Common myeloid progenitor, CD34-positive (primary cell): Measurements from ENCODE around the gene USP25.

ENCODE experiments used
- CTCF ChIA-PET: fragments of 350-600 bp; sonication (Branson Sonifier 250); formaldehyde crosslinking; loops from one replicate; lab custom pipeline; 2021; ENCODE audit warnings: antibody characterized with exemption; lab: Charles Lee
- POLR2A ChIA-PET: fragments of 350-600 bp; sonication (Branson Sonifier 250); formaldehyde crosslinking; loops from one replicate; lab custom pipeline; 2021; ENCODE audit warnings: antibody characterized with exemption; lab: Charles Lee
- DNase-seq, 3 donors: peaks; one replicate each; pipeline versions ENCODE4 v3.0.0 to v3.0.0-alpha.2; 2013
- H3K27ac ChIP-seq, 2 experiments: 1 replicate in 1 of 2; 2 replicates in 1 of 2; pipeline ENCODE4 v1.7.0; 2013; ENCODE audit warnings: inconsistent platforms in 2 of 2, low read length in 2 of 2, mild to moderate bottlenecking in 2 of 2, low read depth in 1 of 2, moderate library complexity in 1 of 2; ENCODE audit not compliant: severe bottlenecking in 2 of 2, insufficient read depth in 1 of 2, poor library complexity in 1 of 2
- H3K27me3 ChIP-seq, 5 experiments: replicated peaks in 2 of 5; 1 replicate in 3 of 5; 2 replicates in 2 of 5; pipeline versions ENCODE4 v1.6.1 to v1.7.0; 2013; ENCODE audit warnings: low read length in 4 of 5, mild to moderate bottlenecking in 2 of 5, moderate library complexity in 2 of 5, inconsistent platforms in 1 of 5; ENCODE audit not compliant: insufficient read depth in 5 of 5, control insufficient read depth in 4 of 5
- H3K36me3 ChIP-seq, 4 experiments: 1 replicate in 2 of 4; 2 replicates in 2 of 4; pipeline versions ENCODE4 v1.6.1 to v1.7.0; 2013; ENCODE audit warnings: low read length in 3 of 4, control low read depth in 1 of 4, mild to moderate bottlenecking in 1 of 4; ENCODE audit not compliant: control insufficient read depth in 4 of 4, insufficient read depth in 4 of 4
- H3K4me1 ChIP-seq, 4 experiments: 1 replicate in 3 of 4; 2 replicates in 1 of 4; pipeline versions ENCODE4 v1.6.1 to v1.7.1; 2013; ENCODE audit warnings: low read length in 3 of 4, mild to moderate bottlenecking in 3 of 4, control low read depth in 1 of 4, inconsistent platforms in 1 of 4, moderate library complexity in 1 of 4; ENCODE audit not compliant: control insufficient read depth in 4 of 4, insufficient read depth in 4 of 4; ENCODE audit errors: control extremely low read depth in 1 of 4
- H3K4me3 ChIP-seq, 7 experiments: 1 replicate in 4 of 7; 2 replicates in 3 of 7; pipeline versions ENCODE4 v1.5.1 to v1.7.0; 2013; ENCODE audit warnings: mild to moderate bottlenecking in 7 of 7, low read length in 6 of 7, moderate library complexity in 6 of 7, inconsistent platforms in 2 of 7, low read depth in 2 of 7, control low read depth in 1 of 7; ENCODE audit not compliant: insufficient read depth in 4 of 7, control insufficient read depth in 1 of 7; ENCODE audit errors: extremely low read depth in 1 of 7
- H3K9me3 ChIP-seq, 5 experiments: 1 replicate in 4 of 5; 2 replicates in 1 of 5; pipeline versions ENCODE4 v1.6.1 to v1.7.1; 2013; ENCODE audit warnings: low read length in 4 of 5, mild to moderate bottlenecking in 2 of 5, inconsistent platforms in 1 of 5, low read depth in 1 of 5, moderate library complexity in 1 of 5; ENCODE audit not compliant: control insufficient read depth in 4 of 5, insufficient read depth in 2 of 5; ENCODE audit errors: control extremely low read depth in 1 of 5
- WGBS: methylation state at CpG from one replicate; pipeline ENCODE4 v1.1.5; 2013; ENCODE audit not compliant: insufficient coverage; 5-methylcytosine and 5-hydroxymethylcytosine counted together

Gene USP25

GRCh38 chr21:15754640-15755039 is 24.9 kb downstream of the USP25 start:
- no CpG with 5 or more reads among the region's 1 CpG for WGBS
- peaks cover 0 to 11% (median 3%) of the 10 kb centered on the region in 4 experiments for H3K36me3 ChIP-seq
- peaks cover 0 to 31% (median 7%) of the 10 kb centered on the region in 4 experiments for H3K4me1 ChIP-seq
- H3K4me3 ChIP-seq: peak overlapping the region in 2 of 7 experiments; percentile 5 to 8
- H3K9me3 ChIP-seq: peaks cover 0 to 16% (median 4%) of the 10 kb centered on the region in 5 experiments
- H3K27me3 ChIP-seq: no peaks in the 10 kb centered on the region
- ChIA-PET POLR2A (no interaction called here), CTCF (no interaction called here)
- DNase-seq: peak in 2 of 3 donors; percentile 41 to 53
- no peak overlapping the region for H3K27ac ChIP-seq

- Histone ChIP-seq H3K27ac (no peak overlapping the region), H3K9me3 (peaks cover 0 to 16% (median 4%) of the 10 kb centered on the region in 5 experiments), H3K4me3 (no peak overlapping the region), H3K4me1 (peaks cover 0 to 28% (median 4%) of the 10 kb centered on the region in 4 experiments), H3K36me3 (peaks cover 0 to 11% (median 3%) of the 10 kb centered on the region in 4 experiments), H3K27me3 (no peaks in the 10 kb centered on the region)
- WGBS: no CpG with 5 or more reads among the region's 3 CpGs
- ChIA-PET CTCF (interaction anchor here (0.6 kb wide), 1 partner anchor 13 kb away, joined by 3 read pairs; no protein-coding TSS in a partner anchor), POLR2A (no interaction called here)
- no peak for DNase-seq
Measured at GRCh38 chr21:15755125-15755524, 25.3 kb downstream of the USP25 start.

- 100% methylated on average over 1 of the region's 2 CpGs for WGBS
Measured at GRCh38 chr21:15759469-15759868, 29.7 kb downstream of the USP25 start.

GRCh38 chr21:15761507-15762100 is 31.8 kb downstream of the USP25 start:
- H3K36me3 ChIP-seq: peaks cover 5 to 29% (median 10%) of the 10 kb centered on the region in 4 experiments
- WGBS: 100% methylated on average over 2 of the region's 7 CpGs
- CTCF ChIA-PET: no interaction called here

More at GRCh38 chr21:15759469-15759868, 29.7 kb downstream of the USP25 start:
- no peaks in the 10 kb centered on the region for H3K27me3 ChIP-seq
- ChIA-PET POLR2A (no interaction called here), CTCF (interaction anchor here (1.2 kb wide), 1 partner anchor 11 kb away, joined by 4 read pairs; no protein-coding TSS in a partner anchor)
- H3K9me3 ChIP-seq: peaks cover 2 to 23% (median 4%) of the 10 kb centered on the region in 5 experiments
- H3K4me3 ChIP-seq: no peak overlapping the region
- H3K4me1 ChIP-seq: peaks cover 0 to 7% (median 5%) of the 10 kb centered on the region in 4 experiments
- no peak for DNase-seq
- no peak overlapping the region for H3K27ac ChIP-seq
- H3K36me3 ChIP-seq: peaks cover 6 to 27% (median 7%) of the 10 kb centered on the region in 4 experiments

GRCh38 chr21:15763359-15763758 is 33.6 kb downstream of the USP25 start:
- Histone ChIP-seq H3K4me3 (no peak overlapping the region), H3K4me1 (peaks cover 0 to 6% (median 0%) of the 10 kb centered on the region in 4 experiments), H3K9me3 (peaks cover 0 to 8% (median 3%) of the 10 kb centered on the region in 5 experiments), H3K36me3 (peaks cover 5 to 26% (median 13%) of the 10 kb centered on the region in 4 experiments), H3K27me3 (no peaks in the 10 kb centered on the region), H3K27ac (no peak overlapping the region)
- WGBS: no CpG with 5 or more reads among the region's 1 CpG
- ChIA-PET POLR2A (no interaction called here), CTCF (interaction anchor here (1.8 kb wide), 1 partner anchor 13 kb away, joined by 7 read pairs; no protein-coding TSS in a partner anchor)
- no peak for DNase-seq

More at GRCh38 chr21:15761507-15762100, 31.8 kb downstream of the USP25 start:
- Histone ChIP-seq H3K4me1 (peaks cover 0 to 6% (median 0%) of the 10 kb centered on the region in 4 experiments), H3K4me3 (no peak overlapping the region), H3K27me3 (no peaks in the 10 kb centered on the region), H3K9me3 (peaks cover under 1 to 23% (median 3%) of the 10 kb centered on the region in 5 experiments), H3K27ac (no peak overlapping the region)
- POLR2A ChIA-PET: no interaction called here
- DNase-seq: no peak

GRCh38 chr21:15764878-15765277 is 35.1 kb downstream of the USP25 start:
- POLR2A ChIA-PET: no interaction called here
- Histone ChIP-seq H3K4me1 (peaks cover 0 to 6% (median 0%) of the 10 kb centered on the region in 4 experiments), H3K36me3 (peaks cover 3 to 32% (median 15%) of the 10 kb centered on the region in 4 experiments), H3K27me3 (no peaks in the 10 kb centered on the region), H3K9me3 (peaks cover 0 to 7% (median 2%) of the 10 kb centered on the region in 5 experiments), H3K4me3 (no peak overlapping the region), H3K27ac (no peak overlapping the region)
- DNase-seq: no peak
- no CpG with 5 or more reads among the region's 3 CpGs for WGBS
- CTCF ChIA-PET: no interaction called here
